ENCODE data around the gene SOCS3.

GRCh38 chr17:78317794-78318400 lies 42.0 kb downstream of the SOCS3 start:
- no peak for TF ChIP-seq CTCF (IDR thresholded peaks at IDR 0.05)
- no peak for TF ChIP-seq POLR2A (IDR thresholded peaks at IDR 0.05)

All from lower leg skin (tissue), 3 donors.